Measurements from ENCODE around the gene SSBP4.

The SSBP4 gene

GRCh38 chr19:18388100-18388959 is 30.9 kb upstream of the SSBP4 start (continued):
- TF ChIP-seq ZNF280C (tag by site-specific recombination; IDR thresholded peaks at IDR 0.05) (no peak), ZNF214 (tag by site-specific recombination; IDR thresholded peaks at IDR 0.05; ENCODE audit: borderline replicate concordance) (no peak), TSHZ1 (tag by site-specific recombination; IDR thresholded peaks at IDR 0.05; ENCODE audit: borderline replicate concordance) (no peak), ZNF518A (tag by site-specific recombination; conservative IDR thresholded peaks at IDR 0.05; ENCODE audit: low read depth) (no peak), SP7 (tag by site-specific recombination; IDR thresholded peaks at IDR 0.05) (peak; percentile 65; the same call in 1 of the 2 replicates), SCRT2 (tag by site-specific recombination; IDR thresholded peaks at IDR 0.05) (peak; percentile 39; the same call in 1 of the 2 replicates), AEBP2 (tag by site-specific recombination; IDR thresholded peaks at IDR 0.05; ENCODE audit: borderline replicate concordance) (no peak), RBAK (tag by site-specific recombination; IDR thresholded peaks at IDR 0.05) (no peak), ZNF37A (tag by site-specific recombination; IDR thresholded peaks at IDR 0.05) (no peak), ZSCAN4 (tag by site-specific recombination; IDR thresholded peaks at IDR 0.05) (no peak), ZNF658 (tag by site-specific recombination; IDR thresholded peaks at IDR 0.05) (no peak), GLI4 (tag by site-specific recombination; IDR thresholded peaks at IDR 0.05) (no peak), PRDM4 (tag by site-specific recombination; IDR thresholded peaks at IDR 0.05) (no peak), BCL11A (tag by site-specific recombination; IDR thresholded peaks at IDR 0.05; ENCODE audit: low read depth) (no peak), ZNF660 (tag by site-specific recombination; IDR thresholded peaks at IDR 0.05) (peak; percentile 25; the same call in 1 of the 2 replicates), ZNF140 (tag by site-specific recombination; IDR thresholded peaks at IDR 0.05) (no peak), TCF7L2 (IDR thresholded peaks at IDR 0.05; ENCODE audit: borderline replicate concordance, low read depth, low read length) (no peak), ZNF580 (tag by site-specific recombination; IDR thresholded peaks at IDR 0.05) (peak; percentile 54; the same call in 1 of the 2 replicates), ZNF132 (tag by site-specific recombination; IDR thresholded peaks at IDR 0.05; ENCODE audit: borderline replicate concordance) (no peak)
